PC-3 (cell line): ENCODE data around the gene ABLIM2. TPM values are rescaled to one million over a fixed set of nuclear protein-coding genes. Genes with fewer than 3 reads are reported as not detected.

ENCODE experiments used
- ATAC-seq: fragments of 200-7000 bp; cut with Tn5 transposase; 2 replicates; pipeline ENCODE4 v1.9.1; 2020; ENCODE audit warnings: mild to moderate bottlenecking, moderate library complexity
- BruUV-seq: library from RNA; stranded (reverse); fragments of 400-500 nt; replicated peaks from 2 replicates; lab custom pipeline; 2021; lab: Mats Ljungman, UMichigan
- CTCF ChIA-PET: fragments of 300-600 bp; sonication (Branson Sonifier 250); formaldehyde crosslinking; loops from one replicate; lab custom pipeline; 2022; ENCODE audit warnings: antibody characterized with exemption; lab: Charles Lee
- POLR2A ChIA-PET: fragments of 300-600 bp; sonication (Branson Sonifier 250); formaldehyde crosslinking; loops from one replicate; lab custom pipeline; 2022; ENCODE audit warnings: antibody characterized with exemption; ENCODE audit not compliant: unreplicated experiment; lab: Charles Lee
- DNase-seq: peaks from one replicate; pipeline ENCODE4 v3.0.0-alpha.2; 2015
- H2AFZ ChIP-seq: fragments of 300-600 bp; sonication (generic); 2 replicates; pipeline ENCODE4 v1.6.0; 2016; ENCODE audit warnings: antibody characterized with exemption, low read length
- H3F3A ChIP-seq: fragments of 300-600 bp; sonication (generic); one replicate; pipeline ENCODE4 v1.6.0; 2017; ENCODE audit warnings: antibody characterized with exemption, low read length, control low read depth, mild to moderate bottlenecking; ENCODE audit not compliant: unreplicated experiment
- H3K27ac ChIP-seq: fragments of 300-600 bp; sonication (generic); 2 replicates; pipeline ENCODE4 v1.5.1; 2016; ENCODE audit warnings: mild to moderate bottlenecking, low read length
- H3K27me3 ChIP-seq: fragments of 300-600 bp; sonication (generic); 2 replicates; pipeline ENCODE4 v1.6.1; 2016; ENCODE audit warnings: low read length, mixed read lengths
- H3K36me3 ChIP-seq: fragments of 300-600 bp; sonication (generic); 2 replicates; pipeline ENCODE4 v1.6.1; 2016; ENCODE audit warnings: low read depth, mixed run types, low read length, mixed read lengths
- H3K4me1 ChIP-seq: fragments of 300-600 bp; sonication (generic); 2 replicates; pipeline ENCODE4 v1.5.1; 2016; ENCODE audit warnings: low read length; ENCODE audit not compliant: insufficient read depth
- H3K4me2 ChIP-seq: fragments of 300-600 bp; sonication (generic); 2 replicates; pipeline ENCODE4 v1.6.0; 2016; ENCODE audit warnings: low read length
- H3K4me3 ChIP-seq: fragments of 300-600 bp; sonication (generic); 2 replicates; pipeline ENCODE4 v1.5.1; 2016; ENCODE audit warnings: mild to moderate bottlenecking, low read length, mixed read lengths
- H3K79me2 ChIP-seq: fragments of 300-600 bp; sonication (generic); 2 replicates; pipeline ENCODE4 v1.6.1; 2017; ENCODE audit warnings: low read length, mixed read lengths
- H3K9ac ChIP-seq: fragments of 300-600 bp; sonication (generic); 2 replicates; pipeline ENCODE4 v1.6.0; 2016; ENCODE audit warnings: mild to moderate bottlenecking, low read length
- H3K9me2 ChIP-seq: fragments of 300-600 bp; sonication (generic); replicated peaks from 2 replicates; pipeline ENCODE4 v1.6.1; 2016; ENCODE audit warnings: mixed run types, low read length, mixed read lengths
- H3K9me3 ChIP-seq: fragments of 300-600 bp; sonication (generic); 2 replicates; pipeline ENCODE4 v1.6.1; 2016; ENCODE audit warnings: low read length, mixed read lengths
- H4K20me1 ChIP-seq: fragments of 300-600 bp; sonication (generic); 2 replicates; pipeline ENCODE4 v1.6.1; 2016; ENCODE audit warnings: low read length, mixed read lengths
- EZH2 ChIP-seq: fragments of 300-600 bp; sonication (generic); IDR thresholded peaks from one replicate; pipeline ENCODE4 v1.6.1; 2017; ENCODE audit warnings: antibody characterized with exemption, mild to moderate bottlenecking, low read length; ENCODE audit not compliant: unreplicated experiment
- EZH2phosphoT487 ChIP-seq: fragments of 300-600 bp; sonication (generic); IDR thresholded peaks from 2 replicates; pipeline ENCODE4 v1.6.1; 2018; ENCODE audit warnings: mild to moderate bottlenecking, antibody characterized with exemption, low read length, borderline replicate concordance
- intact Hi-C: fragments of 100-400 bp; cut with micrococcal nuclease; formaldehyde crosslinking; loops from 2 replicates; pipeline ENCODE4 v1.9.0; 2023
- total RNA-seq: library from RNA; depleted of rRNA; stranded (reverse); fragments of >200 nt; gene quantifications from 2 replicates; pipeline ENCODE4 v1.2.3, GENCODE V29; 2014
- TF ChIP-seq, protein P1 (sequence below): fragments of 300-600 bp; sonication (generic); conservative IDR thresholded peaks from 2 replicates; pipeline ENCODE4 v1.5.1; 2017; ENCODE audit warnings: antibody characterized with exemption, low read depth, mild to moderate bottlenecking, low read length

ABLIM2 gene
- total RNA-seq, 1 experiment from 2014 or later = 3.2 TPM

DNA sequence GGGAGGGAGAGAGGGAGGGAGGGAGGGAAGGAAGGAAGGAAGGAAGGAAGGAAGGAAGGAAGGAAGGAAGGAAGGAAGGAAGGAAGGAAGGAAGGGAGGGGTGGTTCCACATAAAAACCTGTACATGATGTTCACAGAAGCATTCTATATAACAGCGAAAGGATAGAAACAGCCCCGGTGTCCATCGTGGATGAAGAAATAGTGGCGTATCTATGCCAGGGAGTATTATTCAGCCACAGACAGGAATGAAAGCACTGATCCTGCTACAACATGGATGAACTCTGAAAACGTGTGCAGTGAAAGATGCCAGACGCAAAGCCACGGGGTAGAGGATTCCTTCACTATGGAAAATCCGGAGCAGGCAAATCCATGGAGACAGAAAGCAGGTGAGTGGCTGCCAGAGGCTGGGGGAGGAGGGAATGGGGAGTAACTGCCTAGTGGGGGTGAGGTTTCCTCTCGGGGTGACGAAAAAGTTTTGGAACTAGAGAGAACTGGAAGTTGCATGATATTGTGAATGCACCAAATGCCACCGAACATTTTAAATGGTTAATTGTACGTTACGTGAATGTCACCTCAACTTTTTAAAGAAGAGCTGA lies 92.2 kb downstream of the ABLIM2 start:
- H3K9ac ChIP-seq = no peak overlapping the region
- DNase-seq (no peak), ATAC-seq (no peak)
- peaks cover 16% of the 10 kb centered on the region; the same call in 1 of the 2 replicates for H3K9me3 ChIP-seq
- TF ChIP-seq EZH2phosphoT487 (no peak), EZH2 (no peak)
- TF ChIP-seq, protein P1, sequence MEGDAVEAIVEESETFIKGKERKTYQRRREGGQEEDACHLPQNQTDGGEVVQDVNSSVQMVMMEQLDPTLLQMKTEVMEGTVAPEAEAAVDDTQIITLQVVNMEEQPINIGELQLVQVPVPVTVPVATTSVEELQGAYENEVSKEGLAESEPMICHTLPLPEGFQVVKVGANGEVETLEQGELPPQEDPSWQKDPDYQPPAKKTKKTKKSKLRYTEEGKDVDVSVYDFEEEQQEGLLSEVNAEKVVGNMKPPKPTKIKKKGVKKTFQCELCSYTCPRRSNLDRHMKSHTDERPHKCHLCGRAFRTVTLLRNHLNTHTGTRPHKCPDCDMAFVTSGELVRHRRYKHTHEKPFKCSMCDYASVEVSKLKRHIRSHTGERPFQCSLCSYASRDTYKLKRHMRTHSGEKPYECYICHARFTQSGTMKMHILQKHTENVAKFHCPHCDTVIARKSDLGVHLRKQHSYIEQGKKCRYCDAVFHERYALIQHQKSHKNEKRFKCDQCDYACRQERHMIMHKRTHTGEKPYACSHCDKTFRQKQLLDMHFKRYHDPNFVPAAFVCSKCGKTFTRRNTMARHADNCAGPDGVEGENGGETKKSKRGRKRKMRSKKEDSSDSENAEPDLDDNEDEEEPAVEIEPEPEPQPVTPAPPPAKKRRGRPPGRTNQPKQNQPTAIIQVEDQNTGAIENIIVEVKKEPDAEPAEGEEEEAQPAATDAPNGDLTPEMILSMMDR = no peak
- no peaks in the 10 kb centered on the region for H3K79me2 ChIP-seq
- no peaks in the 10 kb centered on the region for H3K27me3 ChIP-seq
- H3K27ac ChIP-seq = no peak overlapping the region
- no peaks in the 10 kb centered on the region for H3K36me3 ChIP-seq
- POLR2A ChIA-PET = no interaction called here
- BruUV-seq = no TSS peak
- intact Hi-C loops = no loop called here
- no peaks in the 10 kb centered on the region for H3F3A ChIP-seq
- H4K20me1 ChIP-seq = no peaks in the 10 kb centered on the region
- no peaks in the 10 kb centered on the region for H3K9me2 ChIP-seq
- CTCF ChIA-PET = no interaction called here
- H3K4me3 ChIP-seq = no peak overlapping the region
- H3K4me1 ChIP-seq = no peaks in the 10 kb centered on the region
- H2AFZ ChIP-seq = no peak overlapping the region
- H3K4me2 ChIP-seq = no peak overlapping the region

DNA sequence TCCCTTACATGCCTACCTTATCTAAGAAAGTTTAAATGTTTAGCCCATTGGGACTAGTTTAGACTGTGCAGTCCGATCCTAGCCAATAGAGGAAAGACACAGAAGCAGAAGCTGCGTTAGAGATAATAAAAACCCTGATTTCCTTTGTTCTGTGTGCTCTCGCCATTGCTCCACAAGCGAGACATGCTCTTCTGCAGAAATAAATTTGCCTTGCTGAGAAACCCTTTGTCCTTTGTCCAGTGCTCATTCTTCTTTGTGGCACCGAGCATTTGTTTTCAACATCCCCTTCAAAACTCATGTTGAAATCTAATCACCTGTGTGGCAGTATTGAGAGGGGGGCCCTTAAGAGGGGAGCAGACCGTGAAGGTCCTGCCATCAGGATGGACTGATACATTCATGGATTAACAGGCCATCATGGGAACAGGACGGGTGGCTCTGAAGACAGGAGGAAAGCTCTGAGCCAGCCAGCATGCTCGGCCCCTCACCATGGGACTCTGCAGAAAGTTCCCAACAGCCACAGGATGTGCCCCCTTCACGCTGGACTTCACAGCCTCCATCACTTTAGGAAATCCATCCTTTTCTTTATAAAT lies 94.5 kb downstream of the ABLIM2 start:
- H3K27me3 ChIP-seq = no peaks in the 10 kb centered on the region
- H3K27ac ChIP-seq = no peak overlapping the region
- CTCF ChIA-PET = no interaction called here
- H3K36me3 ChIP-seq = no peaks in the 10 kb centered on the region
- no TSS peak for BruUV-seq
- intact Hi-C loops = no loop called here
- no peaks in the 10 kb centered on the region for H3F3A ChIP-seq
- no peak overlapping the region for H3K9ac ChIP-seq
- H3K4me2 ChIP-seq = no peak overlapping the region
- H3K4me3 ChIP-seq = no peak overlapping the region
- H3K9me3 ChIP-seq = peaks cover 16% of the 10 kb centered on the region; the same call in 1 of the 2 replicates
- H3K79me2 ChIP-seq = no peaks in the 10 kb centered on the region
- H2AFZ ChIP-seq = no peak overlapping the region
- no peak for DNase-seq
- TF ChIP-seq, protein P1 = no peak
- TF ChIP-seq EZH2 = no peak
- TF ChIP-seq EZH2phosphoT487 = no peak
- no peaks in the 10 kb centered on the region for H3K9me2 ChIP-seq
- H3K4me1 ChIP-seq = no peaks in the 10 kb centered on the region
- ATAC-seq = no peak
- POLR2A ChIA-PET = no interaction called here
- no peaks in the 10 kb centered on the region for H4K20me1 ChIP-seq

DNA sequence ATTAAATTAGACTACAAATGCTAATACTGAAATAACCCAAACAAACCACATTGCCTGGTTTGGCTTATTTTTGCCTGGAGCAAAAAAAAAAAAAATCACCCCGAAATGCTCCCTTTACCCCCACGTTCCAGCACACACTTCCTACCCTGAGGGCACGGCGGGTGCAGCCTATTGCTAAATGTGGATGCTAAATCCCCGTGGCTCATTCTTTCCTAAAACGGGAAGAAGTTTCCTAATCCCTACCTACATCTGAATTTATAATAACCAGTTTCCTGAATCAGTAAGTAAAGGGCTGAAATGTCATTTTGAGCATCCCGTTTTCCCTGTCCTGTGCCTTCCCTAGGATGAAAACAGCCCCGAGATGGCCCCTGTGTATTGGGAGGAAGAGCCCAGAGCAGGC lies 97.0 kb downstream of the ABLIM2 start:
- Histone ChIP-seq H3K79me2 (no peaks in the 10 kb centered on the region), H3K9ac (no peak overlapping the region), H3K4me2 (no peak overlapping the region), H3K36me3 (no peaks in the 10 kb centered on the region), H3K27me3 (no peaks in the 10 kb centered on the region), H3K4me3 (no peak overlapping the region), H3K9me2 (no peaks in the 10 kb centered on the region), H4K20me1 (no peaks in the 10 kb centered on the region), H3K4me1 (no peaks in the 10 kb centered on the region), H3K27ac (no peak overlapping the region), H2AFZ (no peak overlapping the region), H3K9me3 (peaks cover 16% of the 10 kb centered on the region; the same call in 1 of the 2 replicates), H3F3A (no peaks in the 10 kb centered on the region)
- TF ChIP-seq, protein P1 = no peak
- TF ChIP-seq EZH2 = no peak
- TF ChIP-seq EZH2phosphoT487 = no peak
- CTCF ChIA-PET = no interaction called here
- intact Hi-C loops = no loop called here
- no peak for DNase-seq
- no TSS peak for BruUV-seq
- POLR2A ChIA-PET = no interaction called here
- no peak for ATAC-seq
